HG03066 (cell line): ENCODE results near the gene SV2B.
"Not testable (repeated sequence)": the region's sequence is repeated elsewhere in the genome, so short reads cannot be mapped to it uniquely, and the experiment has no call there.

Source experiments
- ATAC-seq: cut with Tn5 transposase; IDR thresholded peaks from one replicate; pipeline ENCODE4 v1.9.1; 2021; ENCODE audit warnings: low read depth; ENCODE audit not compliant: unreplicated experiment

Gene SV2B

GRCh38 chr15:91302588-91303439 is 202.8 kb downstream of the SV2B start:
- no peak for ATAC-seq

- no peak for ATAC-seq
These were observed 204.2 kb downstream of the SV2B start for GRCh38 chr15:91304210-91304609.

- no peak for ATAC-seq
These were observed 204.7 kb downstream of the SV2B start for GRCh38 chr15:91304786-91305185.

GRCh38 chr15:91306144-91306543 is 206.1 kb downstream of the SV2B start:
- no peak for ATAC-seq

- no peak for ATAC-seq
These were observed 207.5 kb downstream of the SV2B start for GRCh38 chr15:91307601-91308000.

GRCh38 chr15:91308199-91308598 is 208.1 kb downstream of the SV2B start:
- ATAC-seq: no peak

GRCh38 chr15:91308855-91309254 is 208.8 kb downstream of the SV2B start:
- ATAC-seq: no peak

- ATAC-seq: no peak
These were observed 211.9 kb downstream of the SV2B start for GRCh38 chr15:91311986-91312385.

- ATAC-seq: no peak
These were observed 216.1 kb downstream of the SV2B start for GRCh38 chr15:91316126-91316525.

- ATAC-seq: no peak
These were observed 218.5 kb downstream of the SV2B start for GRCh38 chr15:91318516-91318915.

GRCh38 chr15:91318931-91319330 is 218.9 kb downstream of the SV2B start:
- no peak for ATAC-seq

- ATAC-seq: no peak
These were observed 219.5 kb downstream of the SV2B start for GRCh38 chr15:91319371-91320059.

GRCh38 chr15:91320101-91320500 is 220.0 kb downstream of the SV2B start:
- no peak for ATAC-seq

- ATAC-seq: no peak
These were observed 229.9 kb downstream of the SV2B start for GRCh38 chr15:91329914-91330313.

GRCh38 chr15:91331581-91331980 is 231.5 kb downstream of the SV2B start:
- no peak for ATAC-seq

GRCh38 chr15:91335702-91336101 is 235.6 kb downstream of the SV2B start:
- no peak for ATAC-seq

GRCh38 chr15:91336687-91337086 is 236.6 kb downstream of the SV2B start:
- ATAC-seq: no peak

- no peak for ATAC-seq
These were observed 238.7 kb downstream of the SV2B start for GRCh38 chr15:91338766-91339165.

- no peak for ATAC-seq
These were observed 242.0 kb downstream of the SV2B start for GRCh38 chr15:91342097-91342496.

GRCh38 chr15:91344912-91345311 is 244.9 kb downstream of the SV2B start:
- not testable (repeated sequence) for ATAC-seq

GRCh38 chr15:91345736-91346135 is 245.7 kb downstream of the SV2B start:
- ATAC-seq: no peak

- no peak for ATAC-seq
These were observed 246.2 kb downstream of the SV2B start for GRCh38 chr15:91346259-91346658.
